Measurements from ENCODE around the gene S100A9.
"Not testable (repeated sequence)": the region's sequence is repeated elsewhere in the genome, so short reads cannot be mapped to it uniquely, and the experiment has no call there.

The S100A9 gene

GRCh38 chr1:153345187-153346076, 12.2 kb upstream of the S100A9 start:
- peak in 1 of 2 experiments; percentile 36 for DNase-seq

GRCh38 chr1:153346077-153346723, 11.5 kb upstream of the S100A9 start:
- DNase-seq: no peak

DNA sequence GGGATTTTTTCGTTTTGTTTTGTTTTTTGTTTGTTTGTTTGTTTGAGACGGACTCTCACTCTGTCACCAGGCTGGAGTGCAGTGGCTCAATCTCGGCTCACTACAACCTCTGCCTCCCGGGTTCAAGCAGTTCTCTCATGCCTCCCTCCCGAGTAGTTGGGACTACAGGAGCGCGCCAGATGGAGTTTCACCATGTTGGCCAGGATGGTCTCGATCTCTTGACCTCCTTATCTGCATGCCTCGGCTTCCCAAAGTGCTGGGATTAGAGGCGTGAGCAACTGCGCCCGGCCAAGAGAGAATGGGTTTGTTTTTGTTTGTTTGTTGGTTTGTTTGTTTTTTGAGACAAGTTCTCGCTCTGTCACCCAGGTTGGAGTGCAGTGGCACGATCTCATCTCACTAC, 10.6 kb upstream of the S100A9 start:
- not testable (repeated sequence) for DNase-seq

DNA sequence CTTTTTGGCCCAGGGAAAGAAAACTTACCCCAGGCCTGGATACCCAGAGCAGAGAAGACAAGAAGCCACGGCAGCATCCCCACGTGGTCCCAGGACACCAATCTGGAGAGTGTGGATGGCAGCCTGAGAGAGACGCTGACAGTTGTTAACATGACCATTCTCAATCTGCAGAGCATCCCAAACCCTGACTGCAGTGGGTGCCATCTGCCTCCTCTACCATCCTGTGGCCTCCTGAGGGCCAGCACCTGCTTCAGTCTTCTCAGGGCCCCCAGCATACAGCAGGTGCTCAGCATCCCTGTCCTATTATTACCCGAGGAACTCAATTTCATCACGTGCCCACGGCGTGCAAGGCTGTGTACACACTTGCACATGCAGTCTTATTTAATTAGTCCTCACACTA, 9.8 kb upstream of the S100A9 start:
- peak in 1 of 2 experiments; percentile 47 for DNase-seq

DNA sequence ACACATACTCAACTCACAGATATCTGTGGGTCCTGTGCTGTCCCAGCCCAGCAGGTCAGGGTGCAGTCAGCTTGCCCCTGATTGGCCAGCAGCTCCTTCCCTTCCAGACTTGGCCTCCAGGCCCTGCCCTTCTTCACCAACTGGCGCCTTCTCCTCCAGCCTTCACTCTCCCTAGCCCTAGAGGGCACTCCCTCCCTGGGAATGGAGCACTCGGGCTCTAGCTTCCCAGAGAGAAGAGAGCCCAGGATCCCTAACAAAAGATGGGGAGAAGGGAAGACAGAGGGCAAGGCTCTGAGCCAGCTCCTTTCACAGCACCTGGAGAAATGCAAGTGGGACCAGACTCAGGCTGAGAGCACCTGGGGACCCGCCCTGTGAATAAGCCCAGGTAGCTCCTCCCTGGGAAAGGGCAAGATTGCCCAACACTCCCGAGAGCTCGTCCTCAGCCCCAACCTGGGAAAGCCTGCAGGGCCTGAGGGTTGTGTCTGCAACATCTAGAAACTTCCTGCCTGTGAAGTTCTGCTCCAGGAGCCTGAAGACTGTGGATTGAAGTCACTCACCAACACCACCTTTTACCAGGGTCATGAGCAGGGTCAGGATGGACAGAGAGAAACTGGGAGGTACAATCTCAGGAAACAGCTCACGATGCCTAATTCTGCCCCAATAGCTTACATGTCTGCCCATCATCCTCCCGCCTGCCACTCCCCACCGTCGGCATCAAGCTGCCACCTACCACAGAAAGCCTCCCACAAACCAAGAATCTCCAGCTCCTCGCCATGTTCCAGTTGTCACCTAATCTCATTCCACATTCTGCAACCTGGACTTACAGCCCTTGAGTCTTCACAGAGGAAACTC, 8.9 kb upstream of the S100A9 start, which contains the start of gene PGLYRP4:
Gene PGLYRP4, minus strand, starts transcription at position 331 of the 852 bp plus-strand sequence. CDS start 909 bp downstream, outside the sequence.
- DNase-seq: no peak

- no peak for DNase-seq
Measured at GRCh38 chr1:153349363-153350320, 8.0 kb upstream of the S100A9 start.

GRCh38 chr1:153350321-153350957, 7.2 kb upstream of the S100A9 start:
- no peak for DNase-seq

DNA sequence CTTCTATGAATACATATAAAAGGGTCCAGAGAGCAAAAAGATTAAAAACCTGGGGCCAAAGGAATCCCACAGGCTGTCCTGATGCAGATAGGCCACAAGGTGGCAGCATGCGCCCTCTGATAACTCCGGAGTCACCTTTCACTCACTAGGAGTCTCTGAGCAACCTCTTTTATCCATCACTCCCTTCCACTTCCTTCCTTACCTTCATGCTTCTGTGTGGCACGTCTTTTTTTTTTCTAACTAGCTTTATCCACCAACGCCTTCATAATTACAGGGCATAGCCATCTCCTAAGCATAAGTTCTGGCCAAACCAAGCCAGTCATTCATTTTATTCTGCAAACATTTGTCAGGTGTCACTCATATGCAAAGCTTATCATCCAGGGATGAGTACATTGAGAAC, 5.1 kb upstream of the S100A9 start:
- DNase-seq: peak; percentile 84 to 86

DNA sequence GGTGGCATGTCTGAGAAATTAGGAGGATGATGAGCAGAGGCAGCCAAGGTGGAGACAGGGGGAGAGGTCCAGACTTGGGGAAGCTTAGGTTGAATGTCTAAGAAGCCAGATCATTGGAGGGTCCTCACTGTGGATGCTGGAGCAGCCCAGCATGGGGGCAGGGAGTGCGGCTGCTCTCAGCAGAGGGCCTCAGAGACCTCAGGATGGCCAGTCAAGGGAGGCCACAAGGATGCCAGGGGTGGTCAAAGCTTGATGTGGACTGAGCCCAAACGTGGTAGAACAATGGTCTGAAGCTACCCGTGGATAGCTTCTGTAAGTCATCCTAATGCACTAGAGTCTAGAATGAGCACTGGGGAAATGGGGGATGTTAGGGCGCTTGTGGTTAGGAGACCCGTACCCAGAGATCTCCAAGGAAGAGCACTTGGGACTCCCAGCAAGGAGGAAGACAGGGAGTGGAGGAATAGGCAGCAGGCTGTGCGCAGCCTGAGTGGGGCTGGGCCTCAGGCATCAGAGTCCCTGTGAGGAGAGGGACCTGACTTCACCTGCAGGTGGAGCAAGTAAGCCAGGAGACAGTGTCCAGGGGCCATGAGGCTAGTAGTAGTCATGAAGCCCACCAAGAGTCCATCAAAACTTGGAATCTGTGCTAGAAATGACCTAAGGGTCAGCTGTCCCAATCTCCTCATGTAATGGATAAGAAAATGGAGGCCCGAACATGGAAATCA, 4.3 kb upstream of the S100A9 start:
- DNase-seq: peak; percentile 37 to 65

DNA sequence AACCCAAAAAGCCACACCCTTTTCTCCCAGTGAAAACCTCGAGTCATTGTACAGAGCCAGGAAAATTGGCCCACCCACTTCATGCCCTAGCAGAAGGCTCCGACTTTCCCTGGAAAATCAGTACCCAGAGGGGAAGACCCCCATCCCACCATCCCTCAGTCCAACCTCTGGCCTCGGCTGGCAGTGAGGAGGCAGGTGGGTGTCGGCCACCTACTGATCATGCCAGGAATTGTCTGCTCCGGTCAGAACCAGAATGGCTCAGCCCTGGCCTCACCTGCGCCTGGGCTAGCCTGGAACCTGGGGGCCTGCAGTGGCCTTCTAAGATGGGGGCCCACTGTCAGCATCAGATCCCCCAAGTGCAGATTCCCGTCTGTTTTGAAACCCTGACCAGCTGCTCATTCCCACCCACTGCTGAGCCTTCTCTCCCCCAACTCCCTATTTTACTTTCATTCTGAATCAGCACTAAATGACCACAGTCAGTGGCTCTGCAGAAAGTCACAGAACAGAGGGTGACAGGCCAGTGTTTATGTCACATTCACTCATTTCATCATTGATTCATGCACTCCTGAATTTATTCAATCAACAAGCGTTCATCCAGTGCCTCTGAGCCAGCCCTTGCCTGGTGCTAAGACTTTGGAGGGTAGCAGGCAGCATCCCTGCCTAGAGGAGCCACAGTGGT, 3.0 kb upstream of the S100A9 start:
- no peak for DNase-seq

DNA sequence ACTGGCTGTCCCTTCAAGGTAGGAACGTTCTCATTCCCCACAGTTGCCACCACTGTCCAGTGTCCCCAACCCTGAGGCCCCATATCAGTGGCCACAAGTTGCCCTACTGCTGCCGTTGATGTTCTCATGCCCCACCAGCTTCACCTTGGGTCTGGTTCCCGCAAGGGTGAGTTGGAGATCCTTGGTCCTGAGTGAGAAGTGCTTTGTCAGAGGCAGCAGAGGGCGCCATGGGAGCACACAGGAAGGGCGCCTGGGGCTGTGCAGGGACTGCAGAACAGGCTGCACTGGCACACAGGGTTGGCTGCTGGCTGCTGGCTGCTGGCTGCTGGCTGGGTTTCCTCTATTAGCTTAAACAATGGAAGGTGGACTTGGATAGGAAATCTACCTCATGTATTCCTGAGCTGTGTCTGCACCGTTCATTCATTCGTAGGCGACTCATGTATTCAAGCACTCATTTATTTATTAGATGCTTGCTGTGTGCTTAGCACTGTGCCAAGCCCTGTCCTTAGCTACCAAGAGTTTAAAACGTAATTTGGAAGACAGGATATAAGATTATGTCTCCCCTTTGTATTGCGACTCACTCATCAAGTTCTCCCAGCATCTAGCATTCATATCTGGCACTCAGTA, 2.1 kb upstream of the S100A9 start:
- peak; percentile 87 to 91 for DNase-seq

DNA sequence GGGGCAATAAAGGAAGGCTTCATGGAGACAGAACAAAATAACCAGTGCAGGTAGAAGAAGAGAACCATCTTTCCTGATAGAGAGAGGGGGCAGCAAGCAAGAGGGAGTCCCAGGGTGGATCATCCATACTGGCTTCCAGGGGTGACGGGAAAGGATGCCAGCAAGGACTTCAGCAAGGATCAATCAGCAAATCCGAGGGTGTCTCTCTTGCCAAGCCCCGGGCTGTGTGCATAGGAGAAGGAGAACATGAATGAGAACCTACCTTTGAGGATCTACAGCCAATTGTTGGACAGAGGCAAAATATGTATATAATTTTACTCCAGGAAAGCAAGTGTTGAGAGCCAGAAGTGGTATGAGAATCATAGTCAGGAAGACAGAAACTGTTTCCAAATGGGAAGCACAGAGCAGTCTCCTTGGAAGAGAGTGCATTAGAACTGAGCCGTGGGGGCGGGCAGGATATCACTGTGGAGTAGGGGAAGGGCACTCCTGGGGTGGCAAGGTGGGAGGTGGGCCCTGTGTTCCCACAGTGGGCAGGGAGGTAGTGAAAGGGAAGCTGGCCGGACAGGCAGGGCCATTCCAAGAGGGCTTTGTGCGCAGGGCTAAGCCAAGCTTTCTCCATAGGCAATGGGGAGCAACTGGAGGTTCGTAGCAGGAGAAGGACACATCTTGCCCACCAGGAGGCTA, 1.1 kb upstream of the S100A9 start:
- DNase-seq: no peak

DNA sequence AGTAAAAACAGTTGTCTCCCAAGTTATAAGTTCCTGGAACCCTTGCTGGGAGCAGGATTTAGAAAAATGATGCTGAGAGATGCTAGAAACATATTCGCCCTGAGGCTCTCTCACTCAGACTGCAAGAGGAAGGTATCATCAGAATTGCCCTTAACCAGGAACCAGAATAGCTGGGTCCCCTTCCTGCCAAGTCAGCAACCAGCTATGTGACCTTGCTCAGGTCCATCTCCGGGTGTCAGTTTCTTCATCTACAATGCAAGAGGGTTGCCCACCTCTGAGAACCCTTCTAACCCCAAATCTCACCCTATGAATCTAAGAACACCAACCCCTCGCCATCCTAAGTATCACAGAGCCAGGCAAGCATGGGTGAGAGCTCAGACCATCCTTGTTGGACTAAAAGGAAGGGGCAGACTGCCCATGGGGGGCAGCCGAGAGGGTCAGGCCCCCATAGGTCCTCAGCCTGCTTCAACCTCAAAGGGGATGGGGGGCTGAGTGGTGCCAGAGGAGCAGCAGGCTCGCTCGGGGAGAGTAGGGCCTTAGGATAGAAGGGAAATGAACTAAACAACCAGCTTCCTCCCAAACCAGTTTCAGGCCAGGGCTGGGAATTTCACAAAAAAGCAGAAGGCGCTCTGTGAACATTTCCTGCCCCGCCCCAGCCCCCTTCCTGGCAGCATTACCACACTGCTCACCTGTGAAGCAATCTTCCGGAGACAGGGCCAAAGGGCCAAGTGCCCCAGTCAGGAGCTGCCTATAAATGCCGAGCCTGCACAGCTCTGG, 390 bp upstream of the S100A9 start:
- DNase-seq: no peak

- no peak for DNase-seq
Measured at GRCh38 chr1:153358691-153358975, 979 bp downstream of the S100A9 start.

GRCh38 chr1:153359241-153359640, 1.6 kb downstream of the S100A9 start:
- DNase-seq: no peak

DNA sequence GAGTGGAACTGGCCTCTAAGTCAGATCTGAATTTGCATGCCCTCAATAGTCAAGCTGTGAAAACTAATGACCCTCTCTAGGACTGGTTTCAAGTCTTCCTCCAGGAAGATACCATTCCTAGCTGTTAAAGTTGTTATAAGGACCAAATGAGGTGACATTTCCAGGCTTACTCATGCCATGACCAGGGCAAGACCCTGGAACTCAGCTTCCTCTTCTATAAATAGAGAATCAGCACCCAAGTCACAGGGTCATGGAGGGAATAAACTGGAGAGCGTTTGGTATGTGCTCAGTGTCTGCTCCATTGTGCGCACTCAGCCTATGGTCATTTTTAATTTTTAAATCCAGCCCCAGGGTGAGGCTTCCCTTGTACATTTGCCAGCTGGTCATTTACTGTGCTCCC, 2.5 kb downstream of the S100A9 start:
- DNase-seq: no peak

DNA sequence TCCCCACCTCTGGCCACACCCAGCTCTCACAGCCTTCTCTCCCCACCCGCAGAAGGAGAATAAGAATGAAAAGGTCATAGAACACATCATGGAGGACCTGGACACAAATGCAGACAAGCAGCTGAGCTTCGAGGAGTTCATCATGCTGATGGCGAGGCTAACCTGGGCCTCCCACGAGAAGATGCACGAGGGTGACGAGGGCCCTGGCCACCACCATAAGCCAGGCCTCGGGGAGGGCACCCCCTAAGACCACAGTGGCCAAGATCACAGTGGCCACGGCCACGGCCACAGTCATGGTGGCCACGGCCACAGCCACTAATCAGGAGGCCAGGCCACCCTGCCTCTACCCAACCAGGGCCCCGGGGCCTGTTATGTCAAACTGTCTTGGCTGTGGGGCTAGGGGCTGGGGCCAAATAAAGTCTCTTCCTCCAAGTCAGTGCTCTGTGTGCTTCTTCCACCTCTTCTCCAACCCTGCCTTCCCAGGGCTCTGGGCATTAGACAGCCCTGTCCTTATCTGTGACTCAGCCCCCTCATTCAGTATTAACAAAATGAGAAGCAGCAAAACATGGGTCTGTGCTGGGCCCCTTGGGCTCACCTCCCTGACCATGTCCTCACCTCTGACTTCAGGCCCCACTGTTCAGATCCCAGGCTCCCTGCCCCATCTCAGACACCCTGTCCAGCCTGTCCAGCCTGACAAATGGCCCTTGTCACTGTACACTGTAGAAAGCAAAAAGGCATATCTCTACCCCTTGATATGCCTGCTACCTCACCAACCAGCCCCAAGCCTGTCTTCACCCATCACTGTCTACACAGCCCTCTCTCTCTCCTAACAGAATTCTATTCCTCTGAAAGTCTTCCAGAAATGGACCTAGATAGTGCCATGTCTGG, 3.2 kb downstream of the S100A9 start:
- no peak for DNase-seq
